Mucosa of rectum (tissue), 2 donors: Measurements from ENCODE around the gene IQGAP3.

Experiments
- H3K27ac ChIP-seq, 2 donors: one replicate each; pipeline ENCODE4 v1.7.0; 2013; ENCODE audit warnings: inconsistent platforms in 2 of 2, low read depth in 2 of 2, low read length in 2 of 2
- H3K27me3 ChIP-seq, 2 donors: one replicate each; pipeline ENCODE4 v1.7.0; 2013; ENCODE audit warnings: low read length in 2 of 2; ENCODE audit not compliant: control insufficient read depth in 2 of 2, insufficient read depth in 2 of 2
- H3K36me3 ChIP-seq, 2 donors: one replicate each; pipeline ENCODE4 v1.7.0; 2013; ENCODE audit warnings: low read length in 2 of 2; ENCODE audit not compliant: control insufficient read depth in 2 of 2, insufficient read depth in 2 of 2
- H3K4me1 ChIP-seq, 2 donors: one replicate each; pipeline ENCODE4 v1.7.0; 2013; ENCODE audit warnings: low read length in 2 of 2, mild to moderate bottlenecking in 1 of 2; ENCODE audit not compliant: control insufficient read depth in 2 of 2, insufficient read depth in 2 of 2
- H3K4me3 ChIP-seq, 2 donors: one replicate each; pipeline ENCODE4 v1.7.0; 2013; ENCODE audit warnings: low read length in 2 of 2
- H3K9ac ChIP-seq, 2 donors: one replicate each; pipeline ENCODE4 v1.7.0; 2013; ENCODE audit warnings: low read length in 2 of 2, low read depth in 1 of 2, mild to moderate bottlenecking in 1 of 2
- H3K9me3 ChIP-seq, 2 donors: one replicate each; pipeline ENCODE4 v1.7.0; 2013; ENCODE audit warnings: low read length in 2 of 2; ENCODE audit not compliant: control insufficient read depth in 2 of 2
- donor health status: healthy.
- donor health status: Normal muscosa, but diverticular disease.

The IQGAP3 gene

GRCh38 chr1:156595016-156595415 lies 22.7 kb upstream of the IQGAP3 start:
- H3K27me3 ChIP-seq, result no peaks in the 10 kb centered on the region
- no peak overlapping the region for H3K9ac ChIP-seq
- H3K36me3 ChIP-seq, result peaks cover 27 to 48% of the 10 kb centered on the region in 2 donors
- no peaks in the 10 kb centered on the region for H3K9me3 ChIP-seq
- H3K4me1 ChIP-seq, result peaks cover 11 to 12% of the 10 kb centered on the region in 2 donors
- no peak overlapping the region for H3K4me3 ChIP-seq
- H3K27ac ChIP-seq, result no peak overlapping the region

GRCh38 chr1:156594190-156594589 lies 21.8 kb upstream of the IQGAP3 start:
- Histone ChIP-seq H3K36me3 (peaks cover 27 to 48% of the 10 kb centered on the region in 2 donors), H3K27ac (no peak overlapping the region), H3K9ac (no peak overlapping the region)

GRCh38 chr1:156593661-156593989 lies 21.3 kb upstream of the IQGAP3 start:
- H3K27ac ChIP-seq, result no peak overlapping the region
- peaks cover 27 to 48% of the 10 kb centered on the region in 2 donors for H3K36me3 ChIP-seq
- H3K9ac ChIP-seq, result peak overlapping the region in 1 of 2 donors; percentile 14
- no peak overlapping the region for H3K4me3 ChIP-seq
- H3K9me3 ChIP-seq, result no peaks in the 10 kb centered on the region
- H3K4me1 ChIP-seq, result peaks cover 11 to 12% of the 10 kb centered on the region in 2 donors
- H3K27me3 ChIP-seq, result no peaks in the 10 kb centered on the region

More at GRCh38 chr1:156594190-156594589, 21.8 kb upstream of the IQGAP3 start:
- Histone ChIP-seq H3K4me1 (peaks cover 11 to 12% of the 10 kb centered on the region in 2 donors), H3K27me3 (no peaks in the 10 kb centered on the region), H3K9me3 (no peaks in the 10 kb centered on the region), H3K4me3 (no peak overlapping the region)

- peaks cover 23 to 44% of the 10 kb centered on the region in 2 donors for H3K36me3 ChIP-seq
- no peaks in the 10 kb centered on the region for H3K9me3 ChIP-seq
- no peaks in the 10 kb centered on the region for H3K27me3 ChIP-seq
- no peak overlapping the region for H3K27ac ChIP-seq
- H3K4me3 ChIP-seq, result no peak overlapping the region
- peak overlapping the region in 1 of 2 donors; percentile 14 for H3K9ac ChIP-seq
- peaks cover 11 to 12% of the 10 kb centered on the region in 2 donors for H3K4me1 ChIP-seq
These were observed 20.7 kb upstream of the IQGAP3 start for GRCh38 chr1:156592910-156593660.

- H3K4me3 ChIP-seq, result peak overlapping the region; percentile 66 to 81
- H3K36me3 ChIP-seq, result peaks cover 16 to 37% of the 10 kb centered on the region in 2 donors
- H3K27me3 ChIP-seq, result no peaks in the 10 kb centered on the region
- H3K27ac ChIP-seq, result peak overlapping the region; percentile 81 to 88
- peaks cover 11 to 12% of the 10 kb centered on the region in 2 donors for H3K4me1 ChIP-seq
- peak overlapping the region; percentile 79 to 86 for H3K9ac ChIP-seq
- no peaks in the 10 kb centered on the region for H3K9me3 ChIP-seq
These were observed 20.0 kb upstream of the IQGAP3 start for GRCh38 chr1:156592158-156592909.

- H3K27me3 ChIP-seq, result no peaks in the 10 kb centered on the region
- H3K4me3 ChIP-seq, result peak within 1 kb of the TSS; percentile 66 to 96
- peaks cover 12 to 30% of the 10 kb centered on the region in 2 donors for H3K36me3 ChIP-seq
- H3K9ac ChIP-seq, result peak within 1 kb of the TSS; percentile 79 to 96
- H3K27ac ChIP-seq, result peak within 1 kb of the TSS; percentile 81 to 88
- H3K9me3 ChIP-seq, result no peaks in the 10 kb centered on the region
- H3K4me1 ChIP-seq, result peaks cover 11 to 12% of the 10 kb centered on the region in 2 donors
These were observed 19.2 kb upstream of the IQGAP3 start, which contains the start of gene NAXE for GRCh38 chr1:156591432-156592157. Gene NAXE (plus strand): TSS chr1:156591776. CDS start chr1:156591805, 29 bp downstream.

GRCh38 chr1:156591181-156591431 lies 18.7 kb upstream of the IQGAP3 start:
- H3K36me3 ChIP-seq, result peaks cover 10 to 25% of the 10 kb centered on the region in 2 donors
- H3K9me3 ChIP-seq, result no peaks in the 10 kb centered on the region
- peak overlapping the region; percentile 81 to 88 for H3K27ac ChIP-seq
- H3K9ac ChIP-seq, result peak overlapping the region; percentile 79 to 96
- no peaks in the 10 kb centered on the region for H3K27me3 ChIP-seq
- H3K4me3 ChIP-seq, result peak overlapping the region; percentile 66 to 96
- H3K4me1 ChIP-seq, result peaks cover 11 to 12% of the 10 kb centered on the region in 2 donors

GRCh38 chr1:156590326-156591180 lies 18.2 kb upstream of the IQGAP3 start:
- no peaks in the 10 kb centered on the region for H3K9me3 ChIP-seq
- peak overlapping the region; percentile 79 to 96 for H3K9ac ChIP-seq
- peaks cover 6 to 20% of the 10 kb centered on the region in 2 donors for H3K36me3 ChIP-seq
- peak overlapping the region; percentile 81 to 88 for H3K27ac ChIP-seq
- peak overlapping the region; percentile 66 to 96 for H3K4me3 ChIP-seq
- peaks cover 11 to 12% of the 10 kb centered on the region in 2 donors for H3K4me1 ChIP-seq
- no peaks in the 10 kb centered on the region for H3K27me3 ChIP-seq

GRCh38 chr1:156589546-156589945 lies 17.2 kb upstream of the IQGAP3 start:
- H3K9me3 ChIP-seq, result no peaks in the 10 kb centered on the region
- no peak overlapping the region for H3K4me3 ChIP-seq
- peaks cover 6 to 10% of the 10 kb centered on the region in 2 donors for H3K36me3 ChIP-seq
- H3K4me1 ChIP-seq, result peaks cover 11 to 12% of the 10 kb centered on the region in 2 donors
- no peaks in the 10 kb centered on the region for H3K27me3 ChIP-seq
- no peak overlapping the region for H3K27ac ChIP-seq
- no peak overlapping the region for H3K9ac ChIP-seq
